NCI-H1694 (cell line): ENCODE measurements around the gene PRKAR1A.
"Not testable (repeated sequence)": the region's sequence is repeated elsewhere in the genome, so short reads cannot be mapped to it uniquely, and the experiment has no call there.

ENCODE experiments used
- DNase-seq: peaks from one replicate; lab custom pipeline; 2025; lab: John Stamatoyannopoulos, UW

Gene PRKAR1A

DNA sequence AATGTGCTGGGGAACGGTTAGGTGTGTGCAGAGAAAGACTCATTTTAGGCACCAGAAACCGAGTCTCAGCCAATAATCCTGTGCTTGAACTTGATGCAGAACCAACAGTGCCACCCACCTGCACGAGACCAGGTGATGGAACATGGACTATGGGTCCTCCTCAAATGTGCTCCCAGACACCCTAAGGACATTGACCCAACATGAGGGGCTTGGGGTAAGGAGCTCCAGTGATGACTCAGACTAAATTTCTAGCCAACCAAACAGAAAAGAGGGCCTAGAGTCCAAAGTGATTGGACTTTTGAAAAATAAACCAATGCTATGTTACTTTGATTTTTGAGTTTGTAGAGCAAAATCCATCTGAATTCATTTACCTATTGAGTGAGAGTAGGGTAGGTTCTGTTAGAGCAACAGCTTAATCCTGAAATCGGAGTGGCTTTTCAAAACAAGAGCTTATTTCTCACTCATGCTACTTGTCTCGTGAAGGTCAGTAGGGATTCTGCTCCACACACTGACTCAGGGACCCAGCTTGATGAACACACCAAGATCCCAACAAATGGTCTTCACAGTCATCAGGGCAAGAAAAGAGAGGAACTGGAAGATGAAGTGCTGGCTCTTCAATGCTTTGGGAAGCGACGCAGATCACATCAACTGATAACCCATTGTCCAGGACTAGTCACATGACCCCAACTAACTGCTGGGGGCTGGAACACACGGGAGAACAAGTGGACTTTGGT, 67.1 kb downstream of the PRKAR1A start:
- DNase-seq: no peak

DNA sequence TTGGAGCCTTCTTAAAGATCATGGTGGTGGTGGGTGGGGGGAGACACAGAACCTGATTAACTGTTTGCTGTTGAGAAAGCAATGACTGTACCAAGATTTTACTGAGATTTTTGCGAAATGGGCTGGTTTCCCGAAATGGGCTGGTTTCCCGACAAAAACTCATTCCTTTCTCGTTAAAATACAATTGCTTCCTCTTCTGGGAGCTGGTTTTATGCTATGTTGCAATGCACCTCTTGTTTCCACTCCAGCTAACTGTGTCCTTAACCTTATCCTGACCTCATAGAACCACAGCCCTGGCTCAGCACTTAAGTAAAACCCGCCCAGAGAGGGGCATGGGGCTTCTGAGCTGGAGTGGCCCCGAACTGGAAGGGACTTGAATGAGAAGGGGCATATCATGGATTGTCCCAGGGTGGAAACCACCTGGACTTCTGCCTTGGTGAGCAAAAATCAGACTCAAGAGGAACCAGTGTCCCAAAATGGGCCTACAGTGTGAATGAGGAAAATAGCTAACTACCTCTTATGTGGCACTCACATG, 68.1 kb downstream of the PRKAR1A start:
- no peak for DNase-seq

DNA sequence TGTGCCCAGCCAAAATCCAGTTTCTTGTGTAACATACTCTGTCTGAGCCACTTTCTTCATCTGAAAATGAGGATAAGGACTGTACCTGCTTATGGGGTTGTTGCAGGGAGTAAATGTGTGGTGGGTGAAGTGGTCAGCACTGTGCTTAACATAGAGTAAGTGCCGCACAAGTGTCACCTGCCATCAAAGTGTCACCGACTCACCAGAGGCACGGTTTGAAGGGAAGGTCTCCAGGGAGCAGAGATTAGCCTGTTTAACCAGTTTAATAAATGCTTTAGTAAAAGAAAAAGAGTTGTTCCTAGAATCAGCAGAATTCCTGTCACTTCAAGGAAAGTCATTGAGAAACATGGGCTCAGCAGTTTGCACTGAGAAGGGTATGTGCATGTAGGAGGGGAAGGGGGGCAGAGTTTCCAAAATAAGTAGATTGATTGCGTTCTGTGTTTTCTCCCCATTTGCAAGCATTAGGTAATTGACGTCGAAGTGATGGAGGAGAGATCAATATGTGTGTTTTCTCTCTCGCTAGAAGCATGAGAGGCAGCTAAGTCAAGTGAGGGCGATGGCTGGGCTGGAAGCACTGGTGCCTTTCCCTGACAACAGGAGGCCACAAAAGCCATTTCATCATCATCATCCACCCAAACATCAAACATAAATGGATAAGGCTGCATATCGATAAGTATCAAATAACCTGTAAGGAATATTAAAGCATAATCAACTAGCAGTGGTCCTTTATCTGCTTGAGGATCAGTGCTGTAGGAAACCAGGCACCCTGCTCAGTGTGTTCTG, 69.8 kb downstream of the PRKAR1A start:
- no peak for DNase-seq

DNA sequence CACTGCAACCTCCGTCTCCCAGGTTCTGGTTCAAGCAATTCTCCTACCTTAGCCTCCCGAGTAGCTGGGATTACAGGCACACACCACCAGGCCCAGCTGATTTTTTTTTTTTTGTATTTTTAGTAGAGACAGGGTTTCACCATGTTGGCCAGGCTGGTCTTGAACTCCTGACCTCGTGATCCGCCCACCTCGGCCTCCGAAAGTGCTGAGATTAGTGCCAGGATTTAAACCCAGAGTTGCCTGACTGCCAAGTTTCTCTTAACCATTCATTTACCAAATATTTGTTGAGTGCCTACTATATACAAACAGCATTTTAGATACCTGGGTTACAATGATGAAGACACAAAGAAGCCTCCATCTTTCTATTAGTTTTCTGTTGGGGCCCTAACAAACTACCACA, 70.6 kb downstream of the PRKAR1A start:
- DNase-seq: not testable (repeated sequence)

DNA sequence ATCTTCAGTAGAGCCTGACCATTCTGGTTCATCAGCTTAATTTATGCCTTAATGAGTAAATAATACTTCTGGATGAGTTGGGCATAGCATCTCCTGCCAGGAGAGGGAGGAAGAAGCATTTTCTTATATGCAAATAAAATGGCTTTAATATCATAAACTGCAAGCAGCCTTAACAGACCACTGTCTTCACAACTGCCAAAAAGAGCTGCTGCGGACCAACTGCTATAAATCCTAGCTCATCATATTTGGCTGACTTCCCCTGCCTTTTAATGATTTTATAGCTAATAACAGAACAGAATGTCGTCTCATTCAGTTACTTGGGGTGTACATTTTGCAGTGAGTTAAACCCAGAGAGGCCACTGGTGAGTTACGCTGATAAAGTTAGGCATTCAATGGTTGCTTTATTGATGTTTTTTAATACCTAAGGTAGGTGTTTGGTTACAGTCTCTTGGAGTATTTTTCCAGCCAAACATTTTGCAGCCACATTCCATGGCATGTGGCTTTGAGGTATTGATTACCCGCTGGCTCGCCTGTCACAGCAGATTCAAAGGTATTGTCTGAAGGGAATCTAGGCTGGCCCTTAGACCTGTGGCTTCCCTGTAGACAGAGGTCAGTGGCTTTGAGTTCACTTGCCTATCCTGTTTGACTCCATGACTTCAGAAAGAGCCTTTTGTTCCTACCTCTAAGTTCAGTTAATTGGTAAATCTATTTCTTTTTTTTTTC, 72.5 kb downstream of the PRKAR1A start:
- DNase-seq: no peak

DNA sequence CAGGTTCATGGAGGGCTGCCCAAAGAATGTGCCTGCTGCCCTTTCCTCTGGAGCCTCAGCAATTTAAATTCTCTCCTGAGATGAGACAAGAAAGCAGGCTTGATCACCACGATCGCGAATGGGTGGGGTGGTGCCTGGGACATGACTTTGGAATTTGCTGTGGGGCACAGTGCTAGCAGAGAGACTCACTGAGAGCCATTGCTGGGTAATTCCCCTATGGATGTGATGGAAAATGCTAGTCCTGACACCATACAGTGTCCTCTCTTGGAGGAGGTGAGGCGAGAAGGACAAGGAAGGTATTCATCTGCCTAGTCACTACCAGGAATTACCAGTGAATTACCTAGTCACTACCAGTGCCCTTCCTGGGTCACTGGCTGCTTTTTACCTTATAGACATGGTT, 73.4 kb downstream of the PRKAR1A start:
- DNase-seq: no peak

DNA sequence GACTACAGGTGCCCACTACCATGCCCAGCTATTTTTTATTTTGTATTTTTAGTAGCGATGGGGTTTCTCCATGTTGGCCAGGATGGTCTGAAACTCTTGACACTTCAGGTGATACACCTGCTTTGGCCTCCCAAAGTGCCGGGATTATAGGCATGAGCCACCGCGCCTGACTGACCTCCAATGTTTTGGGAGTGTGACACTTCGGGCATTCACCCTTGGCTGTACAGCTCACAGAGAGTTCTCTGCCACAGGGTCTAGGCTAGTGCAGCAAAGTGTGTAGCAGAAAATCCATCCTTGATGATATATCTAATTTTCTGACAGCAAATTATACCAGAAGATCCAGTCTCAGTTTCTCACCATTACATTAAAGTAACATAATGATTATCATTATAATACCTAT, 74.8 kb downstream of the PRKAR1A start:
- no peak for DNase-seq

DNA sequence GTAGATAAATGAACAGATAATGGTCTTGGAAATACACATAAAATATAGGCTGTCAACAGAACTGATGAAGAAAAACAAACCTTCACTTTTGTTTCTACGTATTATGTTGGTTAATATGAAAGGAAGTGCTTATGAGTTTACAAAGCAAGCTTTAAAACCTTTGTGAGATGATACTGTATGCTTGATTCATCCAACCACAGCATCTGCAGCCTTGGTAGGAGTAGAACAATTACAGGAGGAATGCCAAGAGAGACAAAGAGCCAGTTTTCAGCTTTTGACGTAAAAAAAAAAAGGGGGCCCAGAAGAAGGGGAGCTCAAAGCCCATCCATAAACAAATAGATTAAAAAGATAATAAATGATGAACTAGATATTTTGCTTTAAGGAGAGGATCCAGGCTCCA, 75.6 kb downstream of the PRKAR1A start:
- DNase-seq: no peak

DNA sequence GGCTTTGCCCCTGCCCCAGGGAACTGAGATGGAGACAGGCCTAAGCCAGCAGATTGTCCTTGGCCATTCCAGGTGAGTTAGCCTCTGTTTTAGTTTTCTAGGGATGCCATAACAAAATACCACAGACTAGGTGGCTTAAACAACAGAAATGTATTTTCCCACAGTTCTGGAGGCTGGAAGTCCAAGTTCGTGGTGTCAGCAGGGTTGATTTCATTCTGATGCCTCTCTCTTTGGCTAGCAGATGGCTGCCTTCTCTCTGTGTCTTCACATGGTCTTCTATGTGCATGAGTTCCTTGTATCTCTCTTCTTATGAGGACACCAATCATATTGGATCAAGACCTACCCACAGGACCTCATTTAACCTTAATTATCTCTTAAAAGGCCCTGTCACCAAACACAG, 76.1 kb downstream of the PRKAR1A start:
- DNase-seq: no peak

DNA sequence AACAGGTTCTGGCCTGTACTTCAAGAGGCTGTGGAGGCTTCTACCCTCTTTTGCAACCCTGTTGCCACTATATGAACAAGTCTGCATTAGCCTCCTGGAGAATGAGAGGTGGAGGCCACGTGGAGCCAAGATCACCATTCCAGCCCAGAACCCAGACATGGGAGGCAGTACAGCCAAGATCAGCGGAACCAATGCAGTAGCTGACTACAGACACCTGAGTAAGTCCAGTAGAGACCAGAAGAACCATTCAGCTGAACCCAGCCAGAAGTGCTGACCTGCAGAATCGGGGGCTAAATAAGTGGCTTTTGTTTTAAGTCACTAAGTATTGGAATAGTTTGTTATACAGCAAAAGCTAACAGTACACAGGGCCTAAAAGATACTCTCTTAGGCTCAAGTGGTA, 76.9 kb downstream of the PRKAR1A start:
- DNase-seq: no peak

DNA sequence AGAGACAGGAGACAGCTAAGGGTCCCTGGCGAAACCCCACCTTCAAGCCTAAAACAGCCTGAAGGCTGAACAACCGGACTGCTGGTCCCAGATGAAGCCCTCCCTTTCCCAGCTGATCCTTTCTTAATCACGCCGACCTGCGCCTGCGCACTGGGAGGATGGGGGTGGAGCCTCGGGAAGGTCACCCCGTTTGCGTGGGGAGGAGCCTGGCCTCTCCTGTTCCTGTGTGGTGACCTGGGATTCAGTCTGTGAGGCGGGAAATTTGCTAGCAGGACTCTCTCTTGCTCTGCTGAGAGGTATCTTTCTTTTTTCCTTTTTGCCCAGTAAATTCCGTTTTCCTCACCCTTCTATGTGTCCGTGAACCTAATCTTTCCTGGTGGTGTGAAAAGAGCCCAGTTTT, 79.4 kb downstream of the PRKAR1A start:
- DNase-seq: no peak

DNA sequence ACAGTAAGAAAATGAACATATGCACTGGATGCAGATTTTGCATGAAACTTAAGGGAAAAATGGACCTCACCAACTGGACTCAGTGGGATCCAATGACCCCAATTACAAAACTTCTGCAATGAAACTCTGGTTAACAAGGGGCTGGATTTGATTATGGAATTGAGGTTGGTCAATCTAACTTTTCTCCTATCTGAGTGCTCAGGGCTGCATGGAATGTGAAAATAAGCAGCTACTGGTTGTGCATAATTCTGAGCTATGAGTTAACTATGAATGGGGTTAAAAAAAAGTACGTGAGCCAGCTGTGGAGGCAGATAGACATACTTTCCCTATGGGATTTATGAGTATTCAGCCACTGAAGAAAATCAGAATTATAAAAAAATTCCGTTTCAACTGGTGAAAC, 79.8 kb downstream of the PRKAR1A start:
- no peak for DNase-seq

DNA sequence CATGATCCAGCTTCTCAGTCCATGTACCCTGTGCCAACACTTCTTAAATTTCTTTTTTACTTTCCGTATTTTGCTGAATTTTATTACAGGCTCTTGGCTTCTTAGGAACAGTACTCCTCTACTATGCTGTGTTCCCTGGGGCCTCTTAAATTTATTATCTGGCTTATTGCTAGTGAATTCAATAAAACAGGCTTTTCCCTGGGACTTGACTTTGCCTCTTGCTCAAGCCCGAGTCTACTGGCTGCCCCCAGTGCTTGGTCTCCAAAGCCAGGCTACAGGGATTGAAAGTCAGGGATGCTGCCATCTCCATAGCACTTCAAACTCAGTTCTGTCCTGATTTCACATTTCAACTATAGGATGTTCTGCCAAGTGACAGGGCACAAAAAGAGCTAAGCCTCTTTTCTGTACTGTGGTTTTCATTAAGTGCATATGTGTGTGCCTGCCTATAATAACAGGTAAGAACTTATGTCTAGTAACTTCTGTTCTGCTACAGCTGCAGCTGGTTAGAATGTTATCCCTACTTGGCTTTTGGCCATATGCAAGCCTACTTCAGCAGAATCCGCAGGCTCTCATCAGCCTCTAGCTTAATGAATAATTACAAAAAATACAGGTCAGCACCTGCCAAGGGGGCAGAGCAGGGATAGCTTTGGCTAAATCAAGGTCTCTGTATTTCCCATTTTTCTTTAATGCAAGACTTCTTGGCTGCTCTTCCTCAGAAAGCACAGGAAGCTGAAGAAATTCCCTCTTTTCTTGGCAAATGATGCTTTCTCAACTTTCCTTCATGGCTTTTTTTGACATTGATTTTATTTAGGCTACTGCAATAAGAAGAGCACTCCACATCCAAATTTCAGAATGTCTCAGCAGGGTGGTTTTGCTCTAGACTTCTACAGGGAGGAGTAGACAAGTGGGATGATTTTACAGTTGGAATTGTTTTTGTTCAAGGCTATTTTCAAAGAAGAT, 80.7 kb downstream of the PRKAR1A start:
- peak; percentile 26 for DNase-seq

DNA sequence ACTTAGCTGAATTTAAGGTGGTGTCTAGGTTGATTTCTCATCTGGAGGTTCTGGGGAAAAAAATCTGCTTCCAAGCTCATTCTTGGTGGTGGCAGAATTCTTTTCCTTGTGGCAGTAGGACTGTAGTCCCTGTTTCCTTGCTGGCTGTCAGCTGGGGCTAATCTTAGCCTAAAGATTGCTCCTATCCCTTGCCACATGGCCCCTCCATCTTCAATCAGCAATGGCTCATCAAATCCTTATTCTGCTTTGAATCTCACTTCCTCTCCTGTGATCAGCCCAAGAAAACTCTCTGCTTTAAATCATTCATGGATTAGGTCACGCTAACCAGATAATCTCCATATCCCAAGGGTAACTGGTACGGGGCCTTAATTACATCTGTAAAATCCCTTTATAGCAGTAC, 82.3 kb downstream of the PRKAR1A start:
- DNase-seq: no peak

DNA sequence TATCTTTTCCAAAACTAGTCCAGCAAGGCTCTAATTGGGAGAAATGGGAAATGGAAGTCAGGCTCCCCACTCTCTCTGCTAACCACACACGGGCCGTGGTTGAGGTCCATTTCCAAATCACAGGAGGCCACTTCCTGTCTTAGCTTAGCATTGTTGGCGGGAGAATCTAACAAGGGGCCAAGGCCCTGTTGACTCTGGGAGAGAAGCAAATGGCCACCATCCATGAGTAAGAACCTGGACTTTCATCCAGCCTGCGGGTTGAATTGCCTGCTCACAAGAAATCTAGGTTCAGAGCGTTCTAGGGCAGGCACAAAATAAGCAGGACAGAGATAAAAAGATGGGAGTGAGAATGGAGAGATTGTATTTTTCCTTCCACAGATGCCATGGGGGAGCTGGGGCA, 83.3 kb downstream of the PRKAR1A start:
- DNase-seq: no peak

DNA sequence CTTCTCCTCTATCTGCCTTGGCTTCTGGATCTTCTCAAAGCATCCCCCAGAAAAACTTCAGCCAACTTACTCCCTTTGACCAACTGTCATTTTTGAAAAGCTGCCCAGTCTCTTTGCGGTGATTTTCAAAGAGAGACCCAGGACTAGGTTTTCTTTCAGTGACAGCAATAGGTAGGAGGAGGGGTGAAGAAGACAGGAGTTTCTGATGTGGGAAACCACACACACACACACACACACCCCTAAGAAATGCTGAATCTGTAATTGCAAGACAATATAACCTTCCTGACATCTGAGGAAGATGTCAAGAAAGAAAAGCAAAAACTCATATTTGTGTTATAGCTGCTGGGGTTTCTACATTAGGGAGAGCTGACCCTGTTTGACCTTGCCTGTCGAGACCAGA, 83.8 kb downstream of the PRKAR1A start:
- no peak for DNase-seq

DNA sequence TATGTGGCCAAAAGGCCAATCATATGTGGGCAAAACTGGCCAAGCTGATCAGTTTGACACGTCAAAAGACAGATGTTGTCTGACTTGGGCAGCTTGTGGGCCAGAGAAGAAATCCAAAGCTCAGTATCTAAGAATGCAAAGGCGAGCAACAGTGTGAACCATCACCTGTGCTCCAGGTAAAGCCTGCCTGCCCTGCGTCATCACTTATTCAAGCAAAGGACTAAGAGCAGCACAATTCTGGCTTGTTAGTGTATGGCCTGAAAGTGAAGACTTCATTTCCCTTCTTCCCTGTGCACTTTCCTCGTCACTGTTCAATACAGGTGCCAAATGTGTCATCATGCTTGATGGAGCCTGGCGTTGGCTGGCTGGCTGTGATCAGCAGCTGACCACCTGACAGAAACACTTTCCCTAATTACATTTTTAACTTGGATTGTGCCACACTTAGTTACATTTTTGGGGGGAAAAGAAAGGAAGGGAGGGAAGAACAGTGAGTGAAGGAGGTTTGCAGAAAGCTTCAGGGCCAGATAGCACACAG, 84.2 kb downstream of the PRKAR1A start:
- no peak for DNase-seq

DNA sequence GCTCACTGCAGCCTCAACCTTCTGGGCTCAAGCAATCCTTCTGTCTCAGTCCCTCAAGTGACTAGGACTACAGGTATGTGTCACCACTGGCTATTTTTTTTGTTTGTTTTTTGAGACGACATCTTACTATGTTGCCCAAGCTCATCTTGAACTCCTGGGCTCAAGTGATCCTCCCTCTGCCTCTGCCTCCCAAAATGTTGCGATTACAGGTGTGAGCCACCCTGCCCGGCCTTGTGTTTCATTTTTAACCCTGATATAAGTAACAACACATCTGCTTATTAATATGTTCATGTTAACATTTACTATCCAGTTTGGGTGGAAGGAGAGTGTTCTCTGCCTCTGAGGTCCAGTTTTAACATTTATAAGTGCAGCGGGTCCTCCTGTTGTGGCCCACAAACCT, 85.8 kb downstream of the PRKAR1A start:
- no peak for DNase-seq

DNA sequence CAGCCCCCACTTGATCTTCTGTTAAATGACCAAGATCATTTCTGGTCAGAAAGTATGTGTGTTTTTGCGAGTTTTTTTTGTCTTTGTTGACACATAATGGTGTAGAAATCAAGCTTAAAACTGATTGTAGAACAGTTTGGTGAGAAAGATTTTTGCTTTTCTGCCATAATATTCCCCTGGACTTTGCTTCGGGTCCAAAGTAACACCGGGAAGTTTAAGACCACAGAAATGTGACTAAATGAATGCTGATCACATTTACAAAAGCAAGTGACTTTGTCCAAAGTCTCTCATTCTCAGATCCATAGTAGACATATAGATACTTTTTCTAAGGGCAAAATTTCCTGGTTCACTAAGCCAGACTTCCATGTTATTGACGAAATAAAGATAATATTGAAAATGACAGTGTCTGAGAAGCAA, 86.3 kb downstream of the PRKAR1A start:
- no peak for DNase-seq

DNA sequence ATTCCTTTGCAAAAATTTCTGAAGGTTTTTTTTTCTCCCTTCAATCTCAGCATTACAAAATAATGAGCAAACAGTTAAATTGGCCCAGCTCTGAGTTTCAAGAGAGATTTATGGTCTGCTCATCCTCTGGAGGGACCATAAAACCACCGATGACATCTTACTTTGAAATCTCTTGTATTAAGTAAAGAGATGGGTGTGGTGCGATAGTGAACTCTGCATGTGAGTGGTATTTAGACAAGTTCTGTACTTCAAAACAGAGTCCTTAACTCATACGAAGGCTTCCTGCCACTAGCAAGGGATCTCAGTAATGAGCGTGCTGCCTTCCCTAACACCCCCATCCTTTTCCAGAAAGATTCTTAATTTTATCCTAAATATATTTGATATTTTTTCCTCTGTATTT, 86.9 kb downstream of the PRKAR1A start:
- no peak for DNase-seq

DNA sequence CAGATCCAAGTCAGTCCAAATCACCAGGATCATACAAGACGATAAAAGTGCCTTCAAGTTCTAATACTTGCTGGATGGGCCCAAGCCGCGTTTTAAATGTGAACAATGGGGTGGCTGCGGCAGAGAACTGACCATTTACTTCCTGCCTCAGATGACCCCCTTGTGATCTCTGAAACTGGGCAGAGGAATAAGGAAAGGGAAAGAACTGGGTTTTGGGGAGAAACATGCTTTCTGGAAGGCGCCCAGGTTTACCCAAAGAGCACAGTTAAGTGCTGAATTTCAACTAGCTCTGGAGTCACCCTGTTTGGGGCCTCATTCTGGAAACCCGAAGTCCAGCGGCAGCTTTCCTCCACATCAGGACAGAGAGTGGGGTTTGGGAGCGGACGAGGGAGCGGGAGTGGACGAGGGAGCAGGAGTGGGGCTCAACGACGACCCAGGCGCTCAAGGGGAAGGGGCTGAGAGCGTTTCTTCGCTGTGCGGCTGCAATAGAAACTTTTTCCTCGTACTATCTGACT, 87.4 kb downstream of the PRKAR1A start:
- DNase-seq: no peak
